Esophagus squamous epithelium (tissue), 5 donors: ENCODE measurements around the gene LOXL1. TPM values are rescaled to one million over a fixed set of nuclear protein-coding genes. Genes with fewer than 3 reads are reported as not detected.

Experiments
- DNase-seq: peaks from one replicate; lab custom pipeline; 2025; lab: John Stamatoyannopoulos, UW
- H3K27ac ChIP-seq, 4 donors: fragments of 200-600 bp; sonication (generic); one replicate each; pipeline ENCODE4 v1.5.1; 2016 to 2019; ENCODE audit warnings: mild to moderate bottlenecking in 1 of 4
- H3K27me3 ChIP-seq, 4 donors: fragments of 200-600 bp; sonication (generic); 1 replicate in 3 of 4; 2 replicates in 1 of 4; pipeline versions ENCODE4 v1.5.1 to v1.6.0; 2017 to 2021; ENCODE audit warnings: antibody characterized with exemption in 1 of 4
- H3K36me3 ChIP-seq, 3 donors: fragments of 200-600 bp; sonication (generic); one replicate each; pipeline ENCODE4 v1.5.1; 2016 to 2019
- H3K4me1 ChIP-seq, 3 donors: fragments of 200-600 bp; sonication (generic); one replicate each; pipeline ENCODE4 v1.5.1; 2017 to 2019
- H3K4me3 ChIP-seq, 4 donors: fragments of 200-600 bp; sonication (generic); 1 replicate in 3 of 4; 2 replicates in 1 of 4; pipeline ENCODE4 v1.5.1; 2016 to 2019; ENCODE audit warnings: mild to moderate bottlenecking in 2 of 4, moderate library complexity in 1 of 4
- H3K9me3 ChIP-seq, 3 donors: fragments of 200-600 bp; sonication (generic); one replicate each; pipeline ENCODE4 v1.5.1; 2016 to 2019
- CTCF ChIP-seq, 6 experiments: fragments of 450-650 bp in 4 of 6; fragments of 200-600 bp in 2 of 6; sonication (generic) in 2 of 6; IDR thresholded peaks; one replicate each; pipeline ENCODE4 v1.5.1; 2016 to 2019; ENCODE audit warnings: antibody characterized with exemption in 6 of 6, mild to moderate bottlenecking in 4 of 6, moderate library complexity in 4 of 6
- POLR2A ChIP-seq, 4 donors: fragments of 450-650 bp; IDR thresholded peaks; one replicate each; pipeline ENCODE4 v1.6.1; 2017; ENCODE audit warnings: antibody characterized with exemption in 4 of 4, mild to moderate bottlenecking in 4 of 4, moderate library complexity in 3 of 4
- WGBS, 2 donors: methylation state at CpG; one replicate each; pipeline ENCODE4 v1.1.5; 2018; 5-methylcytosine and 5-hydroxymethylcytosine counted together
- intact Hi-C: fragments of 100-400 bp; cut with DNase I; formaldehyde crosslinking; loops from one replicate; pipeline ENCODE4 v1.15.0; 2022
- total RNA-seq, 4 donors: library from RNA; depleted of rRNA; stranded (reverse); fragments of >200 nt; gene quantifications; one replicate each; pipeline ENCODE4 v1.1.0, GENCODE V29; 2016
- donor health status: DM: yes; HTN: yes; CAD: no.

The LOXL1 gene
- total RNA-seq, 4 donors from 2014 or later = 4.3 to 7.7 (median 6.3) TPM

DNA sequence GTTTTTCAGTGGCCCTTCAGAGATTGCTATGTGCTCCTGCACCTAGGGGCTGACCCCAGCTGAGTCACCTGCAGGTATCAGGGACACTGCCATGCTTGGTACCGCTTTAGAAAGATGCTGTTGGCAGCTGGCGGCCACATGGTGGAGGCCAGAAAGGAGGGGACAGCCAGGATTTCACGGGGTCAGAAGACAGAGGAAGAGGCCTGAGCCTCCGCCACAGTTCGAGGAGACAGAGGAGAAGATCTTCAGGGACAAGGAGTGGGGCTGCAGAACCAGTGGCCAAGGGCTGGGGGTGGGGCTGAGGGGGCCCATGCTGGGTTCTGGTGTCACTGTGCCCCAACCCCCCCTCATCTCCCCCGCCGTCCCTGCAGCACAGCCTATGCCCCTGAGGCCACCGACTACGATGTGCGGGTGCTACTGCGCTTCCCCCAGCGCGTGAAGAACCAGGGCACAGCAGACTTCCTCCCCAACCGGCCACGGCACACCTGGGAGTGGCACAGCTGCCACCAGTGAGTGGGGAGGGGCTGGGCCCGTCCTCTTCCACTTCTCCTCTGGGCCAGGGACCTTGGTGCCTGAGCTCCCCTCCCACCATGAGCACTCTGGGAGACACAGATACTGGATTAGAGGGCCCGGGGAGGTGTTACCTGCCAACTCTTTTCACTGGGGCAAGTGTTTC is 19.9 kb downstream of the LOXL1 start:
- TF ChIP-seq POLR2A (IDR thresholded peaks at IDR 0.05) (no peak), CTCF (IDR thresholded peaks at IDR 0.05) (no peak)
- Histone ChIP-seq H3K4me1 (peaks cover 3 to 38% (median 21%) of the 10 kb centered on the region in 3 donors), H3K27me3 (no peaks in the 10 kb centered on the region), H3K36me3 (peaks cover 0 to 25% (median 0%) of the 10 kb centered on the region in 3 donors), H3K27ac (no peak overlapping the region), H3K4me3 (no peak overlapping the region), H3K9me3 (no peaks in the 10 kb centered on the region)
- no peak for DNase-seq
- WGBS, 2 donors = 70 to 84% methylated on average over 3 to 7 of the region's 17 CpGs
- intact Hi-C loops = no loop called here

GRCh38 chr15:73946795-73947370 is 20.6 kb downstream of the LOXL1 start:
- WGBS, 2 donors = 89 to 92% methylated on average over 6 to 9 of the region's 9 CpGs
- intact Hi-C loops = no loop called here
- no peak overlapping the region for H3K27ac ChIP-seq
- H3K36me3 ChIP-seq = peaks cover 0 to 25% (median 0%) of the 10 kb centered on the region in 3 donors
- no peak overlapping the region for H3K4me3 ChIP-seq
- no peaks in the 10 kb centered on the region for H3K9me3 ChIP-seq
- DNase-seq = no peak
- no peak for TF ChIP-seq CTCF (IDR thresholded peaks at IDR 0.05)
- TF ChIP-seq POLR2A (IDR thresholded peaks at IDR 0.05) = no peak
- no peaks in the 10 kb centered on the region for H3K27me3 ChIP-seq
- peaks cover 9 to 38% (median 21%) of the 10 kb centered on the region in 3 donors for H3K4me1 ChIP-seq

- no peaks in the 10 kb centered on the region for H3K9me3 ChIP-seq
- DNase-seq = no peak
- TF ChIP-seq POLR2A (IDR thresholded peaks at IDR 0.05) (no peak), CTCF (IDR thresholded peaks at IDR 0.05) (no peak)
Measured at GRCh38 chr15:73947651-73948050, 21.4 kb downstream of the LOXL1 start.

GRCh38 chr15:73948396-73948795 is 22.1 kb downstream of the LOXL1 start:
- DNase-seq = no peak
- intact Hi-C loops = no loop called here
- Histone ChIP-seq H3K4me1 (peaks cover 10 to 45% (median 24%) of the 10 kb centered on the region in 3 donors), H3K27me3 (no peaks in the 10 kb centered on the region), H3K9me3 (no peaks in the 10 kb centered on the region), H3K4me3 (no peak overlapping the region), H3K36me3 (peaks cover 0 to 25% (median 0%) of the 10 kb centered on the region in 3 donors), H3K27ac (no peak overlapping the region)
- TF ChIP-seq CTCF (IDR thresholded peaks at IDR 0.05) = no peak
- 83 to 97% methylated on average over 4 of the region's 4 CpGs for WGBS, 2 donors

More at GRCh38 chr15:73947651-73948050, 21.4 kb downstream of the LOXL1 start:
- Histone ChIP-seq H3K27me3 (no peaks in the 10 kb centered on the region), H3K27ac (no peak overlapping the region), H3K4me3 (no peak overlapping the region), H3K36me3 (peaks cover 0 to 25% (median 0%) of the 10 kb centered on the region in 3 donors), H3K4me1 (peaks cover 10 to 38% (median 23%) of the 10 kb centered on the region in 3 donors)
- intact Hi-C loops = no loop called here
- whole genome bisulfite sequencing, 2 donors = 100% methylated on average over 1 to 3 of the region's 9 CpGs

- intact Hi-C loops = no loop called here
- H3K9me3 ChIP-seq = no peaks in the 10 kb centered on the region
- TF ChIP-seq CTCF (IDR thresholded peaks at IDR 0.05) = no peak
Measured at GRCh38 chr15:73948982-73949381, 22.7 kb downstream of the LOXL1 start.

More at GRCh38 chr15:73948982-73949381, 22.7 kb downstream of the LOXL1 start:
- H3K36me3 ChIP-seq = peaks cover 0 to 25% (median 0%) of the 10 kb centered on the region in 3 donors
- peaks cover 10 to 46% (median 24%) of the 10 kb centered on the region in 3 donors for H3K4me1 ChIP-seq
- WGBS, 2 donors = 73 to 100% methylated on average over 2 to 4 of the region's 4 CpGs
- no peak for DNase-seq
- no peak overlapping the region for H3K4me3 ChIP-seq
- no peak overlapping the region for H3K27ac ChIP-seq
- no peaks in the 10 kb centered on the region for H3K27me3 ChIP-seq
